ENCODE results near the gene FICD. TPM values are rescaled to one million over a fixed set of nuclear protein-coding genes. Genes with fewer than 3 reads are reported as not detected.

FICD gene
- total RNA-seq, 1 donor from 2014 or later = 3.2 TPM

DNA sequence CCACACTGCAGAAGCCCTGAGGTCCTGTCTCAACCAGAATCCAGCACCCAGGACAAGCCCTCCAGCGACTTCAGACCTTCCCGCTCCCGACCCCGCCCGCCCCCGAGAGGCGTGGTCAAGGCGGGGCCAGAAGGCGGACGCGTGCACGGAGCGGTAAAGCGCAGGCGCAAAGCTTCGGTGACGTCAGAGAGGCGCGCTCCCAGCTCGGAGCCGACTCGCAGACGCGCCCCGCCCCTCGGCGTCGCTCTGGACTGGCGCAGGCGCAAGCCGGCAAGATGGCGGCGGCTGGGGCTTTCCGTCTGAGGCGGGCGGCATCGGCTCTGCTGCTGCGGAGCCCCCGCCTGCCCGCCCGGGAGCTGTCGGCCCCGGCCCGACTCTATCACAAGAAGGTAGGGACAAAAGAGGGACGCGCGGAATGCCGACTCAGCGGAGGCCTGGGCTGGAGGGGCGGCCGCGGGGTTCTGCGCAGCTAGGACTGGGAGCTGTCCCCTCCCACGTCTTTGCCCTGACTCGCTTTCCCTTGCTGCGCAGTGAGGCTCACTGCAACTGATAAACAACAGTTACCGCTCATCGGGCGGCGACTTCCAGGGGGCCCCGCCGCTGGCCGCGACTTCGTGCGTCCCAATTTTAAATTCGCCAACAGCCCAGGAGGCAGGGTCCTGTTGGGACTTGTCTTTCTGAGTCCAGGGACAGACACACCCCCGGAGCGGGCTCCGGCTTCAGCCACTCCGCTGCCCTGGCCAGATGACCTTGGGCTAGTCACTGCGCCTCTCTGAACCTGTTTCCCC is 47.5 kb downstream of the FICD start, which contains the start of gene ISCU:
Gene ISCU, plus strand, starts transcription at position 249 of the 788 bp plus-strand sequence. Its CDS starts 27 bp downstream, at position 276.
- intact Hi-C loops (cut with micrococcal nuclease) = loop anchor here (5.0 to 10.0 kb wide), 2 partner anchors 55 to 392 kb away; no protein-coding TSS in a partner anchor

DNA sequence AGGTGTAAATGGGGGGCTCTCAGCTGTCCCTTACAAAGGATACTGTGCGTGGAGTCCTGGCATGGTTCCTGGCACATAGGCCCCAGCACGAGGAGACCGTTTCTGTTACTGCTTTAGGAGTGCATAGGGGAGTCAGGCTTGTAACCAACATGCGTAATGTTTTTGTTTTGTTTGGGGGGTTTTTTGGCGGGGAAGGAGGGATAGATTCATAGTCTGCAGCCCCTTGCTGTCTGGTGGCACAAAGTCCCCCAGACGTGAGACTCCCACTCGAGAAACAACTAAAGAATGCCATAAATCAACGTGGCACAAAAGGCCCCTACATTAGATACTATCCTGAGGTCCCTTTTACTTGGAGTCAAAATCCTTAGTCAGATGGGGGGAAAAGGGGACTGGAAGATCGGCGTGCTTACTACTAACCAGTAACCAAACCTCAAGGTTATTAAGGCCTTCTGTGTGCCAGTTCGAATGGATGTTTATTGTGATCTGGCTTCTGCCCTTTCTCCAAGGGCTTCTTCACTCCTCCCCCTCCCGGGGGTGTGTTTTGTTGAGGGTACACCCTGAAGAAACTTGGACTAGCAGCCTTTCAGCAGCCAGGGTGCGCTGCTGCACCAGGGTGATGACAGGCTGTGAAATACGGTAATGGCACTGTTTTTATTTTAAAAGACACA is 48.2 kb downstream of the FICD start:
- DNase-seq (peak; percentile 87), ATAC-seq (peak; percentile 59)
- intact Hi-C loops (cut with micrococcal nuclease) = loop anchor here (5.0 to 10.0 kb wide), 2 partner anchors 54 to 392 kb away; no protein-coding TSS in a partner anchor

More for the DNA sequence above, 47.5 kb downstream of the FICD start, which contains the start of gene ISCU:
- DNase-seq (peak; percentile 99), ATAC-seq (peak; percentile 87)

- intact Hi-C loops (cut with micrococcal nuclease) = loop anchor here (5.0 to 10.0 kb wide), 2 partner anchors 54 to 391 kb away; no protein-coding TSS in a partner anchor
- DNase-seq = no peak
- no peak for ATAC-seq
Observed at GRCh38 chr12:108563804-108564151, 48.7 kb downstream of the FICD start.

DNA sequence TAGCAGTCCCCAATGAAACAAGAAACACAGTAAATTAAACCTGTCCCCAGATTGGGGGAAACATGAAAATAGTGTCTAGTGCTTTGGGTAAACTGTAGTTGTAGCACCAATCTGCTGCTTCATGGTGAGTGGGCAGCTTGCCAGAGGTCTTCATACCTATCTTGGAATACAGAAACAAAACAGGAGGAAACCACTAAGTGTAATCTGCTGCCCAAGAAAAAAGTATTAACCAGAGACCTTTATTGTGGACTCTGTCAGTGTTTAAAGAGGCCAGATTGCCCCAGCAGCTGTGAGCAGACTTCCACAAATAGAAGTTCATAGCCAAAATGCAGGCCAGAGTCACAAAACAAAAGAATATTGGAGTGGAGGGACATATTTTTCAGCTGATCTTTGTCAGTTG is 49.6 kb downstream of the FICD start:
- intact Hi-C loops (cut with micrococcal nuclease) = loop anchor here (5.0 to 10.0 kb wide), 2 partner anchors 53 to 390 kb away; no protein-coding TSS in a partner anchor

GRCh38 chr12:108565146-108565545 is 50.1 kb downstream of the FICD start:
- intact Hi-C loops (cut with micrococcal nuclease) = loop anchor here (10.0 kb wide), 1 partner anchor 390 kb away; no protein-coding TSS in a partner anchor
- DNase-seq (no peak), ATAC-seq (no peak)

More for the DNA sequence above, 49.6 kb downstream of the FICD start:
- ATAC-seq (no peak), DNase-seq (peak; percentile 38)

GRCh38 chr12:108565976-108566375 is 50.9 kb downstream of the FICD start:
- intact Hi-C loops (cut with micrococcal nuclease) = loop anchor here (10.0 kb wide), 1 partner anchor 389 kb away; no protein-coding TSS in a partner anchor
- DNase-seq (peak; percentile 87), ATAC-seq (peak; percentile 11)

- ATAC-seq (no peak), DNase-seq (no peak)
- intact Hi-C loops (cut with micrococcal nuclease) = loop anchor here (10.0 kb wide), 1 partner anchor 388 kb away; no protein-coding TSS in a partner anchor
Observed at GRCh38 chr12:108566452-108566851, 51.4 kb downstream of the FICD start.

DNA sequence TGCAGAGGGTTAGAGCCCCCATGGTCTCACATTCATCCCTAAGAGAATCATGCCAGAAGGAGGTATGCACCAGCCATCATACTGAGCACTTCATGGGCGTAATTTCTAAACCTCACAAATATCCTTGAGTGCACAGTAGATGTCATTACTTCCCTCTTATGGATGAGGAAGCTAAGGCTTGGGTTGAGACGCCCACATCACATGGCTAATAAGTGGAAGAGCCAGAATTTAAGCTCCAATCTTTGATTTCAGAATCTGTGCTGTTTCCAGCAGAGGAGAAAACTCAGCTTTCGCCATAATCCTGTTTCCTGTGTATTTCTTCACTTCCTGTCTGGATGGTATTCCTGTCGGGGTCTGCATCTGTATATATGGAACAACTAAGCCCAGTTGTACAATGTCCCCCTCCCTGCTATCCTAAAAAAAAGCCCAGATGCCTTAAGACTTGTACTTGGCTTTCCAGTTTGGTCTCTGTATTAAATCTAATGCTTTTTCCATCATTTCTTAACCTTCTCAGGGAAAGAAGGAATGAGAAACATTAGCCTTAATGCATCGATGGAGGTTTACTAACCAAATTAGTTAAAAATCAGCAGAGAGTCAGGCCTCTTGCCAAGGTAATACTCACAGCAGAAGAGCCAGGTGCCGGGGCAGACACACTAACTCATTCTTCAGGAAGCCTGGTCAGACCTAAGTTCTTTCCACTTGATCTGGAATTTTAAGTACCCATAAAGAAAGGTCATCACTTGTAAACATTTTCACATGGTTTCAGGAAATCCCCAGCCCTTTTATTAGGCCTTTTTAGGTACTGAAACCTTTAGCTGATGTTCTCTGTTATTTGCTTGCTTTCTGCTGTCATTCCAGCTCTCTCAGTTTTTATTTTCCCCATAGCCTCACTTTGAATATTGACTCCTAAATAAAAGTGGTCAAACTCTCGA is 52.6 kb downstream of the FICD start:
- no peak for ATAC-seq
- intact Hi-C loops (cut with micrococcal nuclease) = loop anchor here (10.0 kb wide), 1 partner anchor 387 kb away; no protein-coding TSS in a partner anchor
- DNase-seq = no peak

GRCh38 chr12:108568338-108569154 is 53.5 kb downstream of the FICD start:
- intact Hi-C loops (cut with micrococcal nuclease) = loop anchor here (10.0 kb wide), 1 partner anchor 386 kb away; no protein-coding TSS in a partner anchor
- DNase-seq (no peak), ATAC-seq (no peak)

Other genes with a start within 250 kb of the FICD start
- 6.4 TPM for gene CMKLR1, start 176.0 kb upstream of the FICD start, total RNA-seq
- 24.7 TPM for gene SART3, start 45.9 kb downstream of the FICD start, total RNA-seq
- 468 TPM for gene ISCU, start 47.3 kb downstream of the FICD start, total RNA-seq
- 1.4 TPM for gene TMEM119, start 82.8 kb downstream of the FICD start, total RNA-seq
- gene SELPLG, start 118.6 kb downstream of the FICD start, total RNA-seq = 4.1 TPM
- gene CORO1C, start 216.2 kb downstream of the FICD start, total RNA-seq = 68.0 TPM